Endothelial cell of umbilical vein (primary cell): ENCODE data around the gene PARD3B. TPM values are rescaled to one million over a fixed set of nuclear protein-coding genes. Genes with fewer than 3 reads are reported as not detected.

Source experiments
- BruUV-seq: library from RNA; stranded (reverse); fragments of 400-500 nt; replicated peaks from 2 replicates; lab custom pipeline; 2021; lab: Mats Ljungman, UMichigan
- CTCF ChIA-PET: fragments of 300-600, 350-600 bp; sonication (Branson Sonifier 250); formaldehyde crosslinking; loops from one replicate; lab custom pipeline; 2021; ENCODE audit warnings: antibody characterized with exemption, inconsistent platforms; lab: Charles Lee
- POLR2A ChIA-PET: fragments of 300-600, 350-600 bp; sonication (Branson Sonifier 250); formaldehyde crosslinking; loops from one replicate; lab custom pipeline; 2021; ENCODE audit warnings: antibody characterized with exemption, inconsistent platforms; lab: Charles Lee
- DNase-seq: peaks from one replicate; pipeline ENCODE4 v3.0.0-alpha.2; 2011; ENCODE audit warnings: low read depth, low spot score
- FAIRE-seq: peaks from 2 replicates; lab custom pipeline; 2011; peaks lifted over from hg19 to GRCh38; lab: Jason Lieb, UNC
- H2AFZ ChIP-seq: 2 replicates; pipeline ENCODE4 v1.6.0; 2012; ENCODE audit warnings: low read depth, low read length, control low read depth, inconsistent platforms
- H3K27ac ChIP-seq: 2 replicates; pipeline ENCODE4 v1.5.1; 2011; ENCODE audit warnings: low read depth, mild to moderate bottlenecking, control low read depth, low read length, moderate library complexity; ENCODE audit not compliant: insufficient read depth
- H3K27me3 ChIP-seq, 2 experiments: 2 replicates each; pipeline versions ENCODE4 v1.6.0 to v1.6.1; 2011; ENCODE audit warnings: low read length in 2 of 2, mixed read lengths in 1 of 2; ENCODE audit not compliant: control insufficient read depth in 2 of 2, insufficient read depth in 2 of 2
- H3K36me3 ChIP-seq, 2 experiments: 2 replicates in 1 of 2; 3 replicates in 1 of 2; pipeline ENCODE4 v1.5.1; 2011; ENCODE audit warnings: low read length in 2 of 2, mild to moderate bottlenecking in 1 of 2, moderate library complexity in 1 of 2; ENCODE audit not compliant: control insufficient read depth in 2 of 2, insufficient read depth in 2 of 2; ENCODE audit errors: extremely low read depth in 1 of 2
- H3K4me1 ChIP-seq: 3 replicates; pipeline ENCODE4 v1.5.1; 2011; ENCODE audit warnings: mild to moderate bottlenecking, low read length; ENCODE audit not compliant: control insufficient read depth, insufficient read depth; ENCODE audit errors: extremely low read depth
- H3K4me2 ChIP-seq: 2 replicates; pipeline ENCODE4 v1.6.1; 2011; ENCODE audit warnings: low read length, control low read depth, mixed read lengths; ENCODE audit not compliant: insufficient read depth
- H3K4me3 ChIP-seq, 3 experiments: fragments of 200-600 bp in 1 of 3; sonication (generic), shearing (Covaris generic) in 1 of 3; replicated peaks in 1 of 3; 2 replicates each; pipeline ENCODE4 v1.5.1; 2011 to 2016; ENCODE audit warnings: control low read depth in 3 of 3, low read length in 3 of 3, mild to moderate bottlenecking in 2 of 3, inconsistent platforms in 1 of 3, low read depth in 1 of 3, moderate library complexity in 1 of 3; ENCODE audit not compliant: insufficient read depth in 1 of 3
- H3K79me2 ChIP-seq: 2 replicates; pipeline ENCODE4 v1.6.0; 2012; ENCODE audit warnings: low read length, inconsistent platforms; ENCODE audit not compliant: control insufficient read depth, insufficient read depth
- H3K9ac ChIP-seq: replicated peaks from 2 replicates; pipeline ENCODE3; 2011; ENCODE audit warnings: low read length, control low read depth; ENCODE audit not compliant: insufficient read depth; ENCODE audit errors: extremely low read depth
- H3K9me1 ChIP-seq: replicated peaks from 3 replicates; pipeline ENCODE4 v1.6.0; 2011; ENCODE audit warnings: mild to moderate bottlenecking, low read length; ENCODE audit not compliant: control insufficient read depth, insufficient read depth; ENCODE audit errors: extremely low read depth
- H3K9me3 ChIP-seq: replicated peaks from 2 replicates; pipeline ENCODE4 v1.5.1; 2012; ENCODE audit warnings: low read length, inconsistent platforms; ENCODE audit not compliant: control insufficient read depth, insufficient read depth
- H4K20me1 ChIP-seq: replicated peaks from 2 replicates; pipeline ENCODE3; 2011; ENCODE audit warnings: mild to moderate bottlenecking, low read length; ENCODE audit not compliant: control insufficient read depth, insufficient read depth; ENCODE audit errors: extremely low read depth
- CTCF ChIP-seq, 2 donors: IDR thresholded peaks; 1 replicate in 1 of 2; 2 replicates in 1 of 2; pipeline ENCODE4 v1.5.1; 2011; ENCODE audit warnings: low read length in 2 of 2, mild to moderate bottlenecking in 2 of 2, moderate library complexity in 2 of 2, control low read depth in 1 of 2, inconsistent platforms in 1 of 2, low read depth in 1 of 2; ENCODE audit not compliant: insufficient read depth in 1 of 2; ENCODE audit errors: extremely low read depth in 1 of 2
- EZH2 ChIP-seq: IDR thresholded peaks from 2 replicates; pipeline ENCODE4 v1.6.1; 2012; ENCODE audit warnings: borderline replicate concordance, low read depth, mild to moderate bottlenecking, moderate library complexity, low read length, inconsistent platforms; ENCODE audit not compliant: severe bottlenecking
- FOS ChIP-seq: IDR thresholded peaks from 2 replicates; pipeline ENCODE4 v1.6.1; 2011; ENCODE audit warnings: mild to moderate bottlenecking, low read length, moderate library complexity, borderline replicate concordance; ENCODE audit not compliant: insufficient read depth
- GATA2 ChIP-seq: IDR thresholded peaks from 2 replicates; pipeline ENCODE4 v1.7.0; 2011; ENCODE audit warnings: low read depth, mild to moderate bottlenecking, moderate library complexity, mixed read lengths, low read length; ENCODE audit not compliant: insufficient read length, insufficient read depth
- JUN ChIP-seq: IDR thresholded peaks from 2 replicates; pipeline ENCODE4 v1.6.1; 2011; ENCODE audit warnings: borderline replicate concordance, low read depth; ENCODE audit not compliant: insufficient read length, insufficient read depth
- MAX ChIP-seq: IDR thresholded peaks from 2 replicates; pipeline ENCODE4 v1.6.1; 2011; ENCODE audit not compliant: insufficient read depth, insufficient read length
- MYC ChIP-seq: IDR thresholded peaks from one replicate; pipeline ENCODE4 v1.6.1; 2011; ENCODE audit warnings: mild to moderate bottlenecking, low read depth, low read length
- POLR2A ChIP-seq: IDR thresholded peaks from 2 replicates; pipeline ENCODE4 v1.6.1; 2012; ENCODE audit warnings: low read depth, mild to moderate bottlenecking, control low read depth, low read length
- POLR2AphosphoS5 ChIP-seq: IDR thresholded peaks from 2 replicates; pipeline ENCODE4 v1.6.1; 2012; ENCODE audit warnings: low read depth, mild to moderate bottlenecking, control low read depth, low read length, moderate library complexity; ENCODE audit not compliant: insufficient read depth
- dilution Hi-C: fragments of 300-500 bp; cut with MboI; formaldehyde crosslinking; loops from one replicate; pipeline ENCODE4 v1.15.0; 2019; ENCODE audit warnings: low sequenced_read_pairs; ENCODE audit not compliant: extremely low pct_ligation_motif_present
- intact Hi-C: fragments of 100-400 bp; cut with micrococcal nuclease; formaldehyde crosslinking; loops from one replicate; pipeline ENCODE4 v1.10.0; 2022
- polyA plus RNA-seq, 4 experiments: library from polyadenylated mRNA; depleted of rRNA in 3 of 4; stranded (reverse) in 3 of 4; unstranded in 1 of 4; fragments of >200 nt; gene quantifications; 2 replicates each; pipeline versions ENCODE4 v1.2.1 to v1.2.3, GENCODE V29; 2011 to 2012; ENCODE audit warnings: missing spikeins in 1 of 4
- total RNA-seq: library from RNA; stranded (reverse); gene quantifications from 2 replicates; pipeline ENCODE4 v1.2.3, GENCODE V29; 2021

The PARD3B gene
- total and polyA plus RNA-seq, 2 donors (not counting 3 experiments of a cell fraction or from before 2014, with no cell fraction given) = 2.2 to 30.9 TPM

GRCh38 chr2:205033431-205033830 lies 488.2 kb downstream of the PARD3B start:
- Histone ChIP-seq H3K4me2 (no peak overlapping the region), H3K9me3 (no peaks in the 10 kb centered on the region), H3K36me3 (no peaks in the 10 kb centered on the region), H3K79me2 (no peaks in the 10 kb centered on the region), H3K27ac (no peak overlapping the region), H2AFZ (no peak overlapping the region), H3K27me3 (no peaks in the 10 kb centered on the region), H4K20me1 (no peaks in the 10 kb centered on the region), H3K9ac (no peak overlapping the region), H3K4me1 (no peaks in the 10 kb centered on the region), H3K9me1 (peaks cover 2% of the 10 kb centered on the region), H3K4me3 (no peak overlapping the region)
- intact Hi-C loops (no loop called here), dilution Hi-C loops (no loop called here)
- BruUV-seq = no TSS peak
- no peak for FAIRE-seq
- no peak for DNase-seq
- TF ChIP-seq GATA2 (no peak), POLR2AphosphoS5 (no peak), EZH2 (no peak), POLR2A (no peak), JUN (no peak), FOS (no peak), CTCF (IDR thresholded peaks at IDR 0.05; ENCODE audit: extremely low read depth in 1 of 2, insufficient read depth in 1 of 2, low read depth in 1 of 2, low read length in 2 of 2) (no peak), MAX (no peak), MYC (no peak)
- CTCF ChIA-PET = no interaction called here
- POLR2A ChIA-PET = no interaction called here
